Smooth muscle cell of trachea (primary cell): ENCODE data around the gene CHAC2. TPM values are rescaled to one million over a fixed set of nuclear protein-coding genes. Genes with fewer than 3 reads are reported as not detected.

Experiments
- total RNA-seq: library from RNA; depleted of rRNA; stranded (reverse); fragments of >200 nt; gene quantifications from 2 replicates; pipeline ENCODE4 v1.2.1, GENCODE V29; 2014

The CHAC2 gene
- total RNA-seq: 0.83 and 5.5 TPM in 2 replicates

GRCh38 chr2:53767405-53768241 is at the start of gene CHAC2:
Gene CHAC2, plus strand, starts transcription at chr2:53767804. Its CDS starts 83 bp downstream, at chr2:53767887.

GRCh38 chr2:53786705-53787613 is 19.4 kb downstream of the CHAC2 start, which contains the start of the genes ASB3 and ERLEC1:
Gene ASB3, minus strand, starts transcription at chr2:53786953. Its CDS starts 21,381 bp downstream, at chr2:53765572.
Gene ERLEC1, plus strand, starts transcription at chr2:53787044. Its CDS starts 167 bp downstream, at chr2:53787211.

Other genes with a start within 250 kb of the CHAC2 start
- gene ASB3, start 19.1 kb downstream of the CHAC2 start, total RNA-seq: 21.3 and 35.1 TPM in 2 replicates
- gene ERLEC1, start 19.2 kb downstream of the CHAC2 start, total RNA-seq: 142 and 206 TPM in 2 replicates
- gene GPR75, start 92.2 kb downstream of the CHAC2 start, total RNA-seq: 1.3 and 1.5 TPM in 2 replicates
- 28.6 and 52.7 TPM in 2 replicates for gene PSME4, start 203.2 kb downstream of the CHAC2 start, total RNA-seq